Smooth muscle cell (in vitro differentiated cells): ENCODE results near the gene TMEM181. TPM values are rescaled to one million over a fixed set of nuclear protein-coding genes. Genes with fewer than 3 reads are reported as not detected.
"Not testable (repeated sequence)": the region's sequence is repeated elsewhere in the genome, so short reads cannot be mapped to it uniquely, and the experiment has no call there.

Experiments used
- DNase-seq: peaks from one replicate; lab custom pipeline; 2025; ENCODE audit not compliant: unreplicated experiment; lab: John Stamatoyannopoulos, UW
- H2AFZ ChIP-seq: fragments of 200-600 bp; sonication (generic); 2 replicates; pipeline ENCODE4 v1.6.0; 2016; ENCODE audit warnings: antibody characterized with exemption, low read depth, mild to moderate bottlenecking
- H3F3A ChIP-seq: fragments of 200-600 bp; sonication (generic); 2 replicates; pipeline ENCODE4 v1.6.0; 2017; ENCODE audit warnings: antibody characterized with exemption, low read depth
- H3K27ac ChIP-seq: fragments of 200-600 bp; sonication (generic); 2 replicates; pipeline ENCODE4 v1.5.1; 2016; ENCODE audit warnings: low read depth, mild to moderate bottlenecking
- H3K27me3 ChIP-seq: fragments of 200-600 bp; sonication (generic); 2 replicates; pipeline ENCODE4 v1.6.1; 2016; ENCODE audit warnings: low read depth, mild to moderate bottlenecking
- H3K36me3 ChIP-seq: fragments of 200-600 bp; sonication (generic); 2 replicates; pipeline ENCODE4 v1.5.1; 2016; ENCODE audit warnings: low read depth
- H3K4me1 ChIP-seq: fragments of 200-600 bp; sonication (generic); 2 replicates; pipeline ENCODE4 v1.5.1; 2016; ENCODE audit warnings: low read depth
- H3K4me2 ChIP-seq: fragments of 200-600 bp; sonication (generic); 2 replicates; pipeline ENCODE4 v1.6.0; 2016; ENCODE audit warnings: mild to moderate bottlenecking
- H3K4me3 ChIP-seq: fragments of 200-600 bp; sonication (generic); 2 replicates; pipeline ENCODE4 v1.5.1; 2016; ENCODE audit warnings: mild to moderate bottlenecking
- H3K79me2 ChIP-seq: fragments of 200-600 bp; sonication (generic); 2 replicates; pipeline ENCODE4 v1.6.0; 2016; ENCODE audit warnings: low read depth, mild to moderate bottlenecking
- H3K9ac ChIP-seq: fragments of 200-600 bp; sonication (generic); 2 replicates; pipeline ENCODE4 v1.6.0; 2016; ENCODE audit warnings: low read depth
- H3K9me3 ChIP-seq: fragments of 200-600 bp; sonication (generic); replicated peaks from 2 replicates; pipeline ENCODE4 v1.5.1; 2016; ENCODE audit warnings: low read depth
- H4K20me1 ChIP-seq: fragments of 200-600 bp; sonication (generic); 2 replicates; pipeline ENCODE4 v1.6.0; 2016; ENCODE audit warnings: low read depth
- CTCF ChIP-seq: fragments of 200-600 bp; sonication (generic); IDR thresholded peaks from 2 replicates; pipeline ENCODE4 v1.5.1; 2017; ENCODE audit warnings: borderline replicate concordance, mild to moderate bottlenecking, antibody characterized with exemption; ENCODE audit not compliant: insufficient read depth, poor library complexity, severe bottlenecking
- WGBS: methylation state at CpG from one replicate; pipeline ENCODE4 v1.1.7; 2016; ENCODE audit warnings: low lambda C conversion rate; 5-methylcytosine and 5-hydroxymethylcytosine counted together
- polyA plus RNA-seq: library from polyadenylated mRNA; unstranded; fragments of >200 nt; fragmentation: Nextera tagmentation; extraction: Ambion mirVana; gene quantifications from 2 replicates; pipeline ENCODE4 v1.2.1, GENCODE V29; 2016
- total RNA-seq: library from RNA; depleted of rRNA; stranded (reverse); fragments of >200 nt; gene quantifications from 2 replicates; pipeline ENCODE4 v1.2.3, GENCODE V29; 2014

The TMEM181 gene
- total and polyA plus RNA-seq, 2 experiments from 2014 or later, result 15.3 to 29.0 TPM

DNA sequence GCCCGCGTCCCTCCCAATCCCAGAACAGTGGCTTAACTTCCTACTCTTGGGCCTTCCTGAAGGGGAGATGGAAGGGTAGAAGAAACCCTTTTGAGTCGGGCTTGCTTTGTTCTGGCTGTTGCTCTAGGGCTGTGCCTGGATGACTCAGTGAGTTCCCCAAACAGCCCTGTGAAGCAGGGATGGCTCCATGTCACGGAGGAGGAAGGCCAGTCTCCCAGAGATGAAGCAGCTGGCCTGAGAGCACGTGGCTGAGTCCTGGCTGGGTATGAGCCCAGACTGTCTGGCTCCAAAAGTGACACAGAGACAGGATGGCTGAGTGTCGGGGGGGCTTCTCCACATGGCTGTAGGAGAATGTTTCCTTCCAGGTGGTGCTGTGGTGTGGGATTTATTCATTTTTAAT is 94.6 kb downstream of the TMEM181 start:
- Histone ChIP-seq H3K27ac (peak overlapping the region; percentile 97), H3K79me2 (no peaks in the 10 kb centered on the region), H3K9me3 (no peaks in the 10 kb centered on the region), H3K36me3 (no peaks in the 10 kb centered on the region), H3K4me1 (peaks cover 14% of the 10 kb centered on the region), H3K27me3 (no peaks in the 10 kb centered on the region), H3K4me3 (no peak overlapping the region), H2AFZ (peak overlapping the region; percentile 60), H3K9ac (peak overlapping the region; percentile 92), H4K20me1 (no peaks in the 10 kb centered on the region), H3K4me2 (peak overlapping the region; percentile 78), H3F3A (peaks cover 25% of the 10 kb centered on the region)
- WGBS, result 24% methylated on average over 6 of the region's 6 CpGs
- DNase-seq, result peak; percentile 22
- TF ChIP-seq CTCF, result no peak

GRCh38 chr6:158654960-158655489 is 95.1 kb downstream of the TMEM181 start:
- no peak for TF ChIP-seq CTCF
- H3K27ac ChIP-seq, result peak overlapping the region; percentile 97

GRCh38 chr6:158655569-158656450 is 95.9 kb downstream of the TMEM181 start:
- H3K4me2 ChIP-seq, result peak overlapping the region; percentile 62
- no peak for TF ChIP-seq CTCF
- peak overlapping the region; percentile 92 for H3K9ac ChIP-seq
- H3K27me3 ChIP-seq, result no peaks in the 10 kb centered on the region
- 90% methylated on average over 22 of the region's 22 CpGs for WGBS
- H3F3A ChIP-seq, result peaks cover 25% of the 10 kb centered on the region
- H3K27ac ChIP-seq, result peak overlapping the region; percentile 97
- H3K9me3 ChIP-seq, result no peaks in the 10 kb centered on the region
- H3K79me2 ChIP-seq, result no peaks in the 10 kb centered on the region
- no peak overlapping the region for H2AFZ ChIP-seq
- H3K4me1 ChIP-seq, result peaks cover 14% of the 10 kb centered on the region
- DNase-seq, result no peak
- no peak overlapping the region for H3K4me3 ChIP-seq
- H3K36me3 ChIP-seq, result no peaks in the 10 kb centered on the region
- no peaks in the 10 kb centered on the region for H4K20me1 ChIP-seq

More at GRCh38 chr6:158654960-158655489, 95.1 kb downstream of the TMEM181 start:
- Histone ChIP-seq H3F3A (peaks cover 25% of the 10 kb centered on the region), H3K4me1 (peaks cover 14% of the 10 kb centered on the region), H3K36me3 (no peaks in the 10 kb centered on the region), H3K9me3 (no peaks in the 10 kb centered on the region), H3K4me2 (peak overlapping the region; percentile 62), H3K4me3 (no peak overlapping the region), H4K20me1 (no peaks in the 10 kb centered on the region), H3K27me3 (no peaks in the 10 kb centered on the region), H3K79me2 (no peaks in the 10 kb centered on the region), H3K9ac (peak overlapping the region; percentile 92), H2AFZ (no peak overlapping the region)
- no peak for DNase-seq
- WGBS, result 89% methylated on average over 10 of the region's 10 CpGs

DNA sequence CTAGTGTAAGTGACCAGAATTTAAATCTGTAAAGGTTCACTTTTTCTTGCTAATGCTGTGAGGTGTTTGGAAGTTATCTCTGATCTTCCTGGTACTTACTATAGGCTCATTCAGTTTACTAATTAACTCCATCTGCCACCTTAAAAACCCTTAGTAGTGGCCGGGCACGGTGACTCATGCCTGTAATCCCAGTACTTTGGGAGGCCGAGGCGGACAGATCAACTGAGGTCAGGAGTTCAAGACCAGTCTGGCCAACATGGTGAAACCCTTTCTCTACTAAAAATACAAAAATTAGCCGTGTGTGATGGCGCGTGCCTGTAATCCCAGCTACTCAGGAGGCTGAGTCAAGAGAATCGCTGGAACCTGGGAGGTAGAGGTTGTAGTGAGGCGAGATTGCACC is 97.1 kb downstream of the TMEM181 start:
- H3K27ac ChIP-seq, H3K79me2 ChIP-seq, H3K4me2 ChIP-seq, H4K20me1 ChIP-seq, H2AFZ ChIP-seq, H3K9me3 ChIP-seq, H3K4me3 ChIP-seq, DNase-seq, H3K36me3 ChIP-seq, H3K27me3 ChIP-seq, H3K9ac ChIP-seq: not testable (repeated sequence)
- H3K4me1 ChIP-seq, result peaks cover 14% of the 10 kb centered on the region
- peaks cover 25% of the 10 kb centered on the region for H3F3A ChIP-seq
- WGBS, result 28% methylated on average over 9 of the region's 9 CpGs
